HTERT RPE-1 (cell line): ENCODE measurements around the gene COL18A1.
"Not testable (repeated sequence)": the region's sequence is repeated elsewhere in the genome, so short reads cannot be mapped to it uniquely, and the experiment has no call there.

Source experiments
- in situ Hi-C: fragments of 300-500 bp; cut with MboI; formaldehyde crosslinking; loops from 4 replicates; pipeline ENCODE4 v1.14.3; 2020; ENCODE audit warnings: low sequenced_read_pairs

The COL18A1 gene

DNA sequence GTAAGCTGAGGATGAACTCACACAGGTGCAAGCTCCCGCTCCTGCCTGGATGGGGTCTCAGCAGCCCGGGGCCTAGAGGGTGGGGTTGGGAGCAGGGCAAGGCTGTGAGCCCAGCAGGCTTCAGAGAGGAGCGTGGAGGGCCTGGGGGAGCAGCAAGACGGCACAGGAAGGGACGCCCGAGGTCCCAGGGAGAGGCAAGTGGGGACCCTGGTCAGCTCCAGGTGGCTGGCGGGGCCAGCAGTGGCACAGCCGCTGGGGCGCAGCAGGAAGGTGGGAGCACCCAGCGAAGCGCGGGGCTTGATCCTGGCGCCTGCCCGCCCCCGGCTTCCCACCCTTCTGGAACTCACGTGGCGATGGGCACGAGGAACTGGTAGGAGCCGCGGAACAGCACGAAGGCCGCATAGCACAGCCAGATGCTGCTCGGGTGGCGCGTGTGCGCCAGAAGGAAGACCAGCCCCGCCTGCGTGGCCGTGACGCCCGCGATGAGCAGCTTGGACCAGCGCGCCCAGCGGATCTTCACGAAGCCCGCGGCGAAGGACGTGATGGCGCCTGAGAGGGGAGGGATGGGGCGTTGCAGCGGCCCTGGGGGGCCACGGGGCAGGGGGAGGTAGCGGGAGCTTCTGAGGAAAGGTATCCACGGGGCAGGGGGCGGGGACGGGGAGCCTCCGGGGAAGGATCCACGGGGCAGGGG lies 125.6 kb downstream of the COL18A1 start:
- in situ Hi-C loops: no loop called here

DNA sequence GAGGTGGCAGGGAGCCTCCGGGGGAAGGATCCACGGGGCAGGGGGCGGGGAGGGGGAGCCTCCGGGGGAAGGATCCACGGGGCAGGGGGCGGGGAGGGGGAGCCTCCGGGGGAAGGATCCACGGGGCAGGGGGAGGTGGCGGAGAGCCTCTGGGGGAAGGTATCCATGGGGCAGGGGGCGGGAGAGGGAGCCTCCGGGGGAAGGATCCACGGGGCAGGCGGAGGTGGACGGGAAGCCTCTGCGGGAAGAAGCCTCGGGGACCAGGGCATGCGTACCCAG lies 126.1 kb downstream of the COL18A1 start:
- in situ Hi-C loops: not testable (repeated sequence)

DNA sequence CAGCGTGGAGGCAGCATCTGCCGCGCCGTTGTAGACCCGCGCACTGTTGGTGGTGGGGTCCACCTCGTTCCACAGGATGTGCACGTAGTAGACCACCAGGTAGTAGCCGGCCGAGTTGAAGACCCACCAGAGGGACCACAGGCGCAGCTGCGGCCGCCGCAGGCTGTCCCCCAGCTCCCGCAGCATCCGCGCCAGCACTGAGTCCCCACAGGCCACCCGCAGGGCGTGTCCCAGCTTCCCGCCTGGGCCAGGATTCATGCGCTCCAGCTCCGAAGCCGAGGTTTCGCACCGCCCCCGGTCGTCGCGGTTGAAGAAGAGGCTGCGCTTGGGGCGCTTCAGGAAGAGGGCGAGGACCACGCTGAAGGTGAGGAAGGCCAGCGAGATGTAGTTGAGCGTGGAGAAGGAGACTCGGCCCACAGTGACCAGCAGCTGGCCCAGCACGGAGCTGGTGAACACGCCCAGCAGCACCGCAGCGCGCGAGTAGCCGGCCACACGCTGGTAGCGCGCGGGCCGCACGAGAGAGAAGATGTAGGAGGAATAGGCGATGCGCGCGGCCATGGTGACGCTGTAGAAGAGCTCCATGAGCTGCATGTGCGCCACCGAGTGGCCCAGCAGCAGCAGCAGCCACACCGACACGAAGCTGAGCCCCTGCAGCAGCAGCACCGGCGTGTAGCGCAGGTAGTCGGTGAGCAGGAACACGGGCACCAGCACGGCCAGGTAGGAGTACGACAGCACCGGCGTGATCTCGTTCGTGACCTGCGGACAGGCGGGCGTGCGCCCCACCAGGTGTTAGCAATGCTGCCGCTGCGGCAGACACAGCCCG lies 126.6 kb downstream of the COL18A1 start:
- in situ Hi-C loops: no loop called here

DNA sequence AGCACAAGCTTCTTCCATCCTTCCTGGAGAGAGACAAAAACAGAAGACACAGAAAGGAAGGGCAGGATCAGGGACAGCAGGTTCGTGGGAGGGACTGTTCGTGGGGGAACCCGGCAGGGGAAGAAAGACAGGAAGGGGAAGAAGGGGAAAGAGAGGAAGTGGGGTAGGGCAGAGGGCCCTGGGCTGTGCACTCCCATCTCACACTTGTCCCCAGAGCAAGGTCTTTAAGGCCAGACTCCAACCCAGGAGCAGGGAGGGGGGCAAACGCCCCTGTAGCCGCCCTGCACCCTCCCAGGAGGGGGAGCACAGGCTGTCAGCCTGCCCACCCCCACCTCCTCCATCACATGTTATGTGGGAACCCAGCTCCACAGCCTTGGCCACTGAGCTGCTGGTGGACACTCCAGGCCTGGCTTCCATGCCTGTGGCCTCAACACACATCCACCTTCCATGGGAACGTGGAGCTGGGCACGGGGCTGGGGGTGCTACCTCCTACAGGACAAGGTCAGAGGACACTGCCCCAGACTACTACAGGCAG lies 127.9 kb downstream of the COL18A1 start:
- in situ Hi-C loops: no loop called here

DNA sequence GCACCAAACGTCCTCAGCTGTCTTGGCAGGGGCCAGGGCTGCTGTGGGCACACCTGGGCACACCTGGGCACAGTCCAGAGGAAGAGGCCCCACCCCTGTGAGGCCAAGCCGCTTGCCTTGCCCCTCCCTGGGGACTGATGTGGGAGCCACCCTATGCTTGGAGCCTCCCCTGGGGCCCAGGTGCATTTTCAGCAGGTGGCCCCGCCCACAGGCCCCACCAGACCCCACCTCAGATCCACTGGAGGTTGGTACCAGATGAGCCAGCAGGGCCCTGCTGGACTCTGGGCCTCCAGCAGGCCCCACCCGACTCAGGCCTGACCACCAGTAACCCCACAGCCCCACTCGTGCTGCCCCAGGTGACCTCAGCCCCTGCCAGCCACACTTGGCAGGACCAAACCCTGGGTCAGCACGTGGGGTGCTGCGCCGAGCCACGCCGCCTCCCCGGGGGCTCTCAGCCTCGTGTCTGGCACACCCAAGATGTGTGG lies 128.4 kb downstream of the COL18A1 start:
- in situ Hi-C loops: no loop called here

DNA sequence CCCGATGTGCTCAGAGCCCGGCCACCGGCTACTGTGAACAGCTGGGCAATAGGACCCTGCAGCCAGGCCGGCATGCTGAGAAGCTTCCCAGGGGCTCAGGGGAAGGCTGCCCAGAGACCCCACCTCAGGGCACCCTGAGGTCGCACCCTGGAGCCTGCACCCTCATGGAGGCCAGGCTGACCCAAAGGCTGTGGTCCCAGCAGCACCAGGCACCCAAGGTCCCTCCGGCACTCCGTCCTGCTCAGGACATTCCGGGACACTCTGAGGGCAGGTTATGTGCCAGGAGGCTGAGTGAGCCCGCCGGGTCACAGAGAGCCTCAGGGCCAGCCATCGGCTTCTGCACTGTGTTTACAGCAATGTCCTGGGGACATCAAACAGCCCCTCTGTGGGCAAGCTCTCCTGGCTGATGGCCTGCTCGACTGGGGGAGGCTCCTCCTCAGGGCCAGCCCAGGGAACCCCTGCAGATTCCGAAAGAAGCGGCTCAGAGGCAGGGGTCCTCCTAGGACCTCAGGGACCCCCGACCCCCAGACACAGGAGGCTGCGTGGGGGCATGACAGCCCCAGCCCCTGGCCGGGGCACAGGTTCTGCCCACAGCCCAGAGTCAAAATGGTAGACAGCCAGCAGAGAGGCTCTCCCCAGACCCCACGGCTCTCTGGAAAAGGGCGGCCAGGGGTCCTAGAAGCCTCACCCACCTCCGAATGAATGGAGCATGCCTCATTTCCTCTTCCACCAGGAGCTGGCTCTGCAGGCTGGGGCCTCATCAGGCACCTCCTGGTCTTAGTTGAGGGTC lies 129.1 kb downstream of the COL18A1 start:
- in situ Hi-C loops: no loop called here

DNA sequence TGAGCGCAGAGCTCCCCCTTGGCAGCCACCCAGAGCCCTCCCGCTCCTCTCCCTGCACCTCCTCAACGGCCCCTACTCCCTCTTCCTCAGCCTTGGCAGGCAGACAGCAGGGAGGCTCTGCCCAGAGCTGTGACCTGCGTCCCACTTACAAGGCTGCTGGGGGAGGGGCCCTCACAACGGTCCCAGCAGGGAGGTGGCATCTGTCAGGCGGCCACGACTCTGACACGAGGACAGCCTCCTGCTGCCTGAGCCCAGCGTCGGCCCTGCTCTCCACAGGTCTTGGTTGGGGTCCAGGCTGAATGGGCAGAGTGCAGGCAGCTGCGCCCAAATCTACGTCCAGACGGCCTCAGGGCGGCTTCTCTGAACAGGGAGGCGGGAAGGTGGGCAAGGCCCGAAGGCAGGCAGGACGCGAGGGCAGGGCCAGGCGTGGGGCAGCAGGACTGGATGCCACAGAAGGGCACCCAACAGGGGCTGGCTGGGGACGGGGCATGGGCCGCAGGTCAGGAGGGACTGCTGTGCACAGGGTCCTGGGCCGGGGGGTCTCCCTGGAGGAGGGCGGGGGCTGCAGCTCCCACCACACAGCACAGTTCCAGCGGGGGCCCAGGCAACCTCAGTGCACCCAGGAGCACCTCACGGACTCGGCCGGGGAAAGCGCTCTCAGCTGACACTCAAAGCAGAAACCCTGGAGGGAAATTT lies 129.8 kb downstream of the COL18A1 start:
- in situ Hi-C loops: no loop called here

DNA sequence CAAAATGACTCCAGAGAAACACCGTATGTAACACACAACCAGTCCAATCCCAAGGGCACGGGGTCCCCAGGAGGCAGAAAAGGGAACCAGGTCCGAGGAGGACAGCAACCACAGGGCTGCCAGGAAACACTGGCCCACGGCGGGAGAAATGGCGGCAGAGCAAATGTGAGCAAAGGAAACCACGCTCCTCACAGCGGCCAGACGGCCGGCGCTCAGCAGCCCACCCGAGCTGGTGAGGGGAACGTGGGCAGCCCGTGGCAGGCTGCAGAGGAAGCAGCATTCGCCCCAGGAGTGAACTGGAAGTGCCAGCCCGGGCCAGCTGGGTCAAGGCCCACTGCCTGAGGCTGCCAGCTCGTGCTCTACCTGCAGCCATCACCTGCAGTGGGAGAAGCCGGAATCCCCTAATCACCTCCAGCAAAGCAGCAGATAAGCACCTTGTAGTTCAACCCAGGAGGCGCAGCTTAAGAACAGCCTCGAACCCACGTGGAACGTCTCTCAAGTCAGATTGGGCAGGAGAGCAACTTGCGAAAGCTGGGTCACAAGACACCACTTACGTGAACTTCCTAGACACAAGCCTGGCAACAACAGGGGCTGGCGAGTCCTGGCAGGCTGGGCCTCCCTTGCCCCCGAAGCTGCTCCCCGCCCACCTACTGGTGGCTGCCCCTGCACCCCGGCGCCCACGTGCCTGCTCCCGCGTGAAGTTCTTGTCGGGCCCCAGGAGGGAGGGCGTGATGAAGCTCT lies 130.5 kb downstream of the COL18A1 start:
- in situ Hi-C loops: no loop called here

DNA sequence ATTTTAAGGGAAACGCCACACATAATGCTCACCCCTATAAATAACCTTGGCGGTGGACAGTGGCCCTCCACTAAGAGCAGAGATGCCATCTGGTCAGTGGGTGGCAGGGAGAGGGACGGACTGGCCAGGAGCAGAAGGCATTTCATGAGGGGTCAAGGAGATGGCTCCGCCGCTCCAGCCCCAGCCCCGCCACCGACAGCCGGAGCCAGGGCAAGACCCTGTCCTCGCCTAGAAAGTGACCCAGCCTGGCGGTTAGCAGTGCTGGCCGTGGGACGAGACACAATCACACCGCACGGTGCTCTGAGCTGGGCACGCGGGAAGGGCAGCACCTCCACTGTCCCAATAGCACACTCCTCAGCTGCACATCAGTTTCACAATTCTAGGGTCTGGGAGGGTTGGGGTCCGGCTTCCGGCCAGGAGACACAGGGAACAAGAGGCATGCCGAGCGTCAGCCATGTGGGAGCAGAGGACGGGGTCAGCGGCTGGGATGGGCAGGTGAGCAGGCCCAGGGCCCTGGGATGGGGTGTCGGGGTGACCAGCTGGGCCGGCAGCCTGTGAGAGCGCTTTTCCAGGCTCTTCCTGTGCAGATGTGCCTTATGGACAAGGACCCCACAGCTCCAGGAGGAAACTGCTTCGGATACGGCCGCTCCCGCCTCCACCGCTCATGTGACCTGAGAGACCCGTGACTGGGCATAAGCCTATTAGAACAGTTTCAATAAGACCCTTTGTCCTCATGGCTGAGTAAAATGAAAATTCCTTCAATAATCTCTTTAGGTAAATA lies 131.5 kb downstream of the COL18A1 start:
- in situ Hi-C loops: no loop called here

DNA sequence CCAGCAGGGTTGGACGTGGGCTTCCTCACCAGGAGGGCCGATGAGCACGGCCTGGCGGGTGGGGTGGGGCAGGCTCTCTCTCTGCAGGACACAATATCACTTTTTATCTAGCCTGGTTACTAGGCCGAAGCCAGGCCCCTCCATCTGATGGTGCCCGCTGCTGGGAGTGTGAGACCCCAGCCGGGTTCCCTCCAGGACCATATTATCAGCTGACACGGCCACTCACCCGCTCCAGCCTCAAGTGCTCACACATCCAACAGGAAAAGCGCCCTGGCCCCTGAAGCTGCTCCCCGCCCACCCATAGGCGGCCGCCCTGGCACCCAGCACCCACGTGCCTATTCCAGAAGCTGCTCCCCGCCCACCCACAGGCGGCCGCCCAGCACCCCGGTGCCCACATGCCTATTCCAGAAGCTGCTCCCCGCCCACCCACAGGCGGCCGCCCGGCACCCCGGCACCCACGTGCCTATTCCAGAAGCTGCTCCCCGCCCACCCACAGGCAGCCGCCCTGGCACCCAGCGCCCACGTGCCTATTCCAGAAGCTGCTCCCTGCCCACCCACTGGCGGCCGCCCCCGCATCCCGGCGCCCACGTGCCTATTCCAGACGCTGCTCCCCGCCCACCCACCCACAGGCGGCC lies 132.3 kb downstream of the COL18A1 start:
- in situ Hi-C loops: no loop called here

DNA sequence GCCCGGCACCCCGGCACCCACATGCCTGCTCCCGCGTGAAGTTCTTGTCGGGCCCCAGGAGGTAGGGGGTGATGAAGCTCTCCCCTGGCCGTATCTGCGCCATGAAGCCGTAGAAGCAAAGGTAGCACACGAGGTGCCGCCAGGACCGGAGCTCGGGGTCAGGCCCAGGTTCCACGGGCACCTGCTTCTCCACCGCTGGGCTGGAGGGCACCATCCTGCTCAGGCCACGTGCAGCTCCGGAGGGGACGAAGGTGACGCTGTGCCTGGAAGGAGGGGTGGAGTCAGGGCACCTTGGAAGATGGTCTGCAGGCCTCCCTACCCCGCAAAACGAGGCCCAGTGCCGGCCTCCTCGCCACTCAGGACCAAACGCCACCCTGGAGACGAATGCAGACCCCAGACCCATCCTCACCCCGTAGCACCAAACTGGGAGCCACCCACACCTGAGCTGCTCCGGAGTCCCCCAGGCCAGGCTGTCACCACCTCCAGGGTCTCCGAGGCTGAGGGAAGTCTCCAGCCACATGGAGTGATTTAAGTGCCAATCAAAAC lies 132.9 kb downstream of the COL18A1 start:
- in situ Hi-C loops: no loop called here

DNA sequence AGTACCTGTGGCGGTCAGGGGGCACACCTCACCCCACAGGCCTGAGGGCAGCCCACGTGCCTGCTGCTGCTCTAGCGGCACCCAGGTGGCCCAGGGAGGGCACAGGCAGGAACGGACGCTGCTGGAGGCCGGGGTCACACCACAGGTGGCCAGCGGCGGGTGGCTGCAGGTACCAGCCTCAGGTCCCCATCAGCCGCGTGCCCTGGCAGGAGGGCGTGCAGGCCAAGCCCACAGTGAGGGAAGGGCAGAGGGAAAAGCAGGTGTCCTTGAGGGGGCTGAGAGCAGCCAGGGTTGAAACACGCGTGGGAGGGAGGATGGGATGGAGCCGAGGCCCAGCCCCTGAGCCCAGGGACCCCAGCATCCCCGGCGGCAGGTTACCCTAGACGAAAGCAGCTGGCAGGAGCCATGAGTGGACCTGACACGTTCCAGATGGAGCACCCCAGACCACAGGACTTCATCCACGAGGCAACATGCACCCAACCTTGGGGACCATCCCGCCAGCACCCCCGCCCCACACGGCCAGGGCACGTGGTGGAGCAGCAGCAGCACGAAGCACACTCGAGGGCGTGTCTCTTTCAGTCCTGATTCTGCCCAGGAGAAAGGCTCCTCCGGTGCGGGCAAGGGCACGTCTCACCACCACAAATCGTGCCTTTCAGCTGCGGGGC lies 133.5 kb downstream of the COL18A1 start:
- in situ Hi-C loops: no loop called here

DNA sequence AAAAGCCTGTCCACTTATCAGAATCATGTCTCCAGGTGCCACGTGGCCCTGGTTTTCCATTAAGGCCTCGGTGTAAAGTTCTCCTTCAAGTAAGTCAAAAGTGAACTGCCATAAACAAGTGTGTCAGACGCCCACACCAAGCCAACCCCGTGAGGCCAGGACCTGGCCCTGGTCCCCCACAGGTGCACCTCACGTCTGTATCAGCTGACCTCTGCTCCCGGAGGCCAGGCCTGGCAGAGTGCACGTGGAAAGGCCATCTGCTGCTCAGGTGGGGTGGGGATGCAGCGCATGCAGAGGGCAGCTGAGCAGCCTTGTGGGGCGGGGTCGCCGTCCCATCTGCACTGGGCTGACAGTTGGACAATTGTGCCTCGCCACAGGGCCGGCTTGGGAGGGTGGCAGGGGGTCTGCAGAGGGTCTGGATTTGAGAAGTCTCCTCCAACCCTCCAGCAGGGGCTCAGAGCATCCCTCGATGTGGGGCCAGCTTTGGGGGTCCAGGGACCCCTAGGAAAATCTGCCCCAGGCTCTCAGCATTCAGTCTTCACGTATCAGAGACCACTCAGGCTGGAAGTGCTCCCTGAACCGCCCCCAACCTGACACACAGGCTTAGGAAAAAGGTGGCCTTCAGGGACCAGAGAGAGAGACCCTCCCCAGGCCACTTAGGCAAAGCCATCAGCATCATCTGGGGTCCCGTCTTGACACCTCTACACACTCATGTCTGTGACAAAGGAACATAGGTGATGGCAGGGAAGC lies 134.3 kb downstream of the COL18A1 start:
- in situ Hi-C loops: no loop called here

DNA sequence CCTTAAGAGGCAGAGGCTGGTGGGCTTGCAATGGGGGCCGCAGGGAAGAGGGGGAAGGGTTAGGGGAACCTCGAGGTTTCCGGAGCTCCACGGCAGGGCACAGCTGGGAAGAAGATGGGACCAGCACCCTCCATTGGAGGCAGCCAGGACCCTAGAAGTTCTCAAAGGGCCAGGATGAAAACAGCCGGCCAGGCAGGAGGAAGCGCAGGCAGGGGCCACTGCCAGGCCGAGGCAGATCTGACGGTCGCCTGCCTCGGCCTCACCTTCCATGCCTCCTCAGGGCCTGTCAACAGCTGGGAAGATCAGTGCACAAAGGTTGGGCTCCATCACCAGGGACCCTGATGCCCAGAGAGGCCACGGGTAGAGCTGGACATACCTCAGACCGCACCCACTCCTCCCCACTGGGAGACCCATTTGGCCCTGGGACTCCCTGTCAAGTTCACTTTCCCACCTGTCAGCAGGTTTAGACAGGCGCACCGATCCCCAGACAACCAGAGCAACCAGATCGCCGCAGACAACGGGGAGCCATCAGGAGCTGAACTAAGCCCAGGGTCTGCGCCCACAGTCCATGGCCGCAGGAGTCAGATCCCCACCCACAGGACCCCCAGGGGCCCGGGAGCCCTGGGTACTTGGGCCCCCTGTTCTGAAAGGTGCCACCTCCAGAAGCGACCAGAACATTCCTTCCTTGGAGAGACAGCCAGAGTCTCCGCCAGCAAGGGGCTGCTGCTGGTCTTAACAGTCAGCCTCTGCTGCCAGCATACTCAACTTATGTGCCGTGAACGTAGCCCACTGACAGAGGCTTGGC lies 135.0 kb downstream of the COL18A1 start:
- in situ Hi-C loops: no loop called here

DNA sequence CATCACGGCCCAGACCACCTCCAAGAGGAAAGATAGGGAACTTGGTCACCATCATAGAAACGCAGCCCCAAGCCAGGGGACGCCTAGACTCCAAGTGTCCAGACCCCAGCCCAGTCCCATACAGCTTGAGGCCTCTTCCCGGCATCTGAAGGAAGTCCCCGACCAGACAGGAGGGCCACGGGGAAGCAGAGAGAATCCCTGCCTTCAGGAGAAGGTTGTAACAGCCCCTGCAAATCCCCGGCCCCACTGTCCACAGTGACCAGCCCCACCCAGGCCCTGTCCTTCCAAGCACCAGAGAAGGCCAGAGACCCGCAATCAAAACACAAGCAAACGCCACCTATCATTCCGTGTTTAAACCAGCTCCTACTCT lies 135.6 kb downstream of the COL18A1 start:
- in situ Hi-C loops: no loop called here

DNA sequence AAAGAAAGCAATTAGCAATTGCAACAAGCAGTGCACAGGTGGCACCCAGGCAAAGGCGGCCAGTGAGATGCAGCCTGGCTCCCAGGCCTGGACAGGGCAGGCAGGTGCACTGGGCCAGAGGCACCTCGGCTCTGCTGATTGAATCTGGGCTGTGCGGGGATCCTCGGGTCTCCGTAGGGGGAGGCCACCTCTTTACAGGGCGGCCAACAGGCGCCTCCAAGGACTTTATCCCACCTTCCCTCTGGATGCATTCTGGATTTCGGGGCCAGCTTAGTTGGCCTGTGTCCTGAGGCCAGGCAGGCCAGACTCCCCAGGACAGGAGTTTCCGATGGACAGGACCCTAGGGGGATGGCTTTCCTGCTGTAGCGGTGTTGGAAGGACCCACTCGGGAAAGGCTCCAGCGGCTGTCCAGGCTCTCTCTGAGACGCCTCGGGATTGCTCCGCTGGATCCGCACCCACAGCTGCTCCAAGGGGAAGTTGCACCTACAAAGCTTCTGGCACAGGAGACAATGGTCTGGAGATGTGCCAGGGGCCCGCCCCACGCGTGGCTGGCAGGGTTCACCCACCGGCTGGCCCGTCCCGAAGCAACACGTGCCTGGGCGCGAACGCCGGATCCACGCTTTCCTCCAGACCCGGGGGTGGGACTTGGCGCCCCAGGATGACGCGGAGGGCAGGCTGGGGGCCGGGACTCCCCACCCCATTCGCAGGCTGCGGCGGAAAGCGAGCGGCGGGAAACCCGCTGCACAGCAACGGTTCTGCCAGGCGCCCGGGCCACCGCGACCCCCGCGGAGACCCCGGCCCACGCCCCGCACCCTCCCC lies 136.5 kb downstream of the COL18A1 start:
- in situ Hi-C loops: no loop called here
